Endothelial cell of umbilical vein (primary cell): ENCODE measurements around the gene SLC25A29. TPM values are rescaled to one million over a fixed set of nuclear protein-coding genes. Genes with fewer than 3 reads are reported as not detected.

Experiments
- BruUV-seq: library from RNA; stranded (reverse); fragments of 400-500 nt; replicated peaks from 2 replicates; lab custom pipeline; 2021; lab: Mats Ljungman, UMichigan
- CTCF ChIA-PET: fragments of 300-600, 350-600 bp; sonication (Branson Sonifier 250); formaldehyde crosslinking; loops from one replicate; lab custom pipeline; 2021; ENCODE audit warnings: antibody characterized with exemption, inconsistent platforms; lab: Charles Lee
- POLR2A ChIA-PET: fragments of 300-600, 350-600 bp; sonication (Branson Sonifier 250); formaldehyde crosslinking; loops from one replicate; lab custom pipeline; 2021; ENCODE audit warnings: antibody characterized with exemption, inconsistent platforms; lab: Charles Lee
- DNase-seq: peaks from one replicate; pipeline ENCODE4 v3.0.0-alpha.2; 2011; ENCODE audit warnings: low read depth, low spot score
- FAIRE-seq: peaks from 2 replicates; lab custom pipeline; 2011; peaks lifted over from hg19 to GRCh38; lab: Jason Lieb, UNC
- H2AFZ ChIP-seq: 2 replicates; pipeline ENCODE4 v1.6.0; 2012; ENCODE audit warnings: low read depth, low read length, control low read depth, inconsistent platforms
- H3K27ac ChIP-seq: 2 replicates; pipeline ENCODE4 v1.5.1; 2011; ENCODE audit warnings: low read depth, mild to moderate bottlenecking, control low read depth, low read length, moderate library complexity; ENCODE audit not compliant: insufficient read depth
- H3K27me3 ChIP-seq, 2 experiments: 2 replicates each; pipeline versions ENCODE4 v1.6.0 to v1.6.1; 2011; ENCODE audit warnings: low read length in 2 of 2, mixed read lengths in 1 of 2; ENCODE audit not compliant: control insufficient read depth in 2 of 2, insufficient read depth in 2 of 2
- H3K36me3 ChIP-seq, 2 experiments: 2 replicates in 1 of 2; 3 replicates in 1 of 2; pipeline ENCODE4 v1.5.1; 2011; ENCODE audit warnings: low read length in 2 of 2, mild to moderate bottlenecking in 1 of 2, moderate library complexity in 1 of 2; ENCODE audit not compliant: control insufficient read depth in 2 of 2, insufficient read depth in 2 of 2; ENCODE audit errors: extremely low read depth in 1 of 2
- H3K4me1 ChIP-seq: 3 replicates; pipeline ENCODE4 v1.5.1; 2011; ENCODE audit warnings: mild to moderate bottlenecking, low read length; ENCODE audit not compliant: control insufficient read depth, insufficient read depth; ENCODE audit errors: extremely low read depth
- H3K4me2 ChIP-seq: 2 replicates; pipeline ENCODE4 v1.6.1; 2011; ENCODE audit warnings: low read length, control low read depth, mixed read lengths; ENCODE audit not compliant: insufficient read depth
- H3K4me3 ChIP-seq, 3 experiments: fragments of 200-600 bp in 1 of 3; sonication (generic), shearing (Covaris generic) in 1 of 3; replicated peaks in 1 of 3; 2 replicates each; pipeline ENCODE4 v1.5.1; 2011 to 2016; ENCODE audit warnings: control low read depth in 3 of 3, low read length in 3 of 3, mild to moderate bottlenecking in 2 of 3, inconsistent platforms in 1 of 3, low read depth in 1 of 3, moderate library complexity in 1 of 3; ENCODE audit not compliant: insufficient read depth in 1 of 3
- H3K79me2 ChIP-seq: 2 replicates; pipeline ENCODE4 v1.6.0; 2012; ENCODE audit warnings: low read length, inconsistent platforms; ENCODE audit not compliant: control insufficient read depth, insufficient read depth
- H3K9ac ChIP-seq: replicated peaks from 2 replicates; pipeline ENCODE3; 2011; ENCODE audit warnings: low read length, control low read depth; ENCODE audit not compliant: insufficient read depth; ENCODE audit errors: extremely low read depth
- H3K9me1 ChIP-seq: replicated peaks from 3 replicates; pipeline ENCODE4 v1.6.0; 2011; ENCODE audit warnings: mild to moderate bottlenecking, low read length; ENCODE audit not compliant: control insufficient read depth, insufficient read depth; ENCODE audit errors: extremely low read depth
- H3K9me3 ChIP-seq: replicated peaks from 2 replicates; pipeline ENCODE4 v1.5.1; 2012; ENCODE audit warnings: low read length, inconsistent platforms; ENCODE audit not compliant: control insufficient read depth, insufficient read depth
- H4K20me1 ChIP-seq: replicated peaks from 2 replicates; pipeline ENCODE3; 2011; ENCODE audit warnings: mild to moderate bottlenecking, low read length; ENCODE audit not compliant: control insufficient read depth, insufficient read depth; ENCODE audit errors: extremely low read depth
- CTCF ChIP-seq, 2 donors: IDR thresholded peaks; 1 replicate in 1 of 2; 2 replicates in 1 of 2; pipeline ENCODE4 v1.5.1; 2011; ENCODE audit warnings: low read length in 2 of 2, mild to moderate bottlenecking in 2 of 2, moderate library complexity in 2 of 2, control low read depth in 1 of 2, inconsistent platforms in 1 of 2, low read depth in 1 of 2; ENCODE audit not compliant: insufficient read depth in 1 of 2; ENCODE audit errors: extremely low read depth in 1 of 2
- EZH2 ChIP-seq: IDR thresholded peaks from 2 replicates; pipeline ENCODE4 v1.6.1; 2012; ENCODE audit warnings: borderline replicate concordance, low read depth, mild to moderate bottlenecking, moderate library complexity, low read length, inconsistent platforms; ENCODE audit not compliant: severe bottlenecking
- FOS ChIP-seq: IDR thresholded peaks from 2 replicates; pipeline ENCODE4 v1.6.1; 2011; ENCODE audit warnings: mild to moderate bottlenecking, low read length, moderate library complexity, borderline replicate concordance; ENCODE audit not compliant: insufficient read depth
- GATA2 ChIP-seq: IDR thresholded peaks from 2 replicates; pipeline ENCODE4 v1.7.0; 2011; ENCODE audit warnings: low read depth, mild to moderate bottlenecking, moderate library complexity, mixed read lengths, low read length; ENCODE audit not compliant: insufficient read length, insufficient read depth
- MYC ChIP-seq: IDR thresholded peaks from one replicate; pipeline ENCODE4 v1.6.1; 2011; ENCODE audit warnings: mild to moderate bottlenecking, low read depth, low read length
- POLR2AphosphoS5 ChIP-seq: IDR thresholded peaks from 2 replicates; pipeline ENCODE4 v1.6.1; 2012; ENCODE audit warnings: low read depth, mild to moderate bottlenecking, control low read depth, low read length, moderate library complexity; ENCODE audit not compliant: insufficient read depth
- dilution Hi-C: fragments of 300-500 bp; cut with MboI; formaldehyde crosslinking; loops from one replicate; pipeline ENCODE4 v1.15.0; 2019; ENCODE audit warnings: low sequenced_read_pairs; ENCODE audit not compliant: extremely low pct_ligation_motif_present
- intact Hi-C: fragments of 100-400 bp; cut with micrococcal nuclease; formaldehyde crosslinking; loops from one replicate; pipeline ENCODE4 v1.10.0; 2022
- polyA plus RNA-seq, 4 experiments: library from polyadenylated mRNA; depleted of rRNA in 3 of 4; stranded (reverse) in 3 of 4; unstranded in 1 of 4; fragments of >200 nt; gene quantifications; 2 replicates each; pipeline versions ENCODE4 v1.2.1 to v1.2.3, GENCODE V29; 2011 to 2012; ENCODE audit warnings: missing spikeins in 1 of 4
- total RNA-seq: library from RNA; stranded (reverse); gene quantifications from 2 replicates; pipeline ENCODE4 v1.2.3, GENCODE V29; 2021

The SLC25A29 gene
- total and polyA plus RNA-seq, 2 donors (not counting 3 experiments of a cell fraction or from before 2014, with no cell fraction given) = 132 to 154 TPM

DNA sequence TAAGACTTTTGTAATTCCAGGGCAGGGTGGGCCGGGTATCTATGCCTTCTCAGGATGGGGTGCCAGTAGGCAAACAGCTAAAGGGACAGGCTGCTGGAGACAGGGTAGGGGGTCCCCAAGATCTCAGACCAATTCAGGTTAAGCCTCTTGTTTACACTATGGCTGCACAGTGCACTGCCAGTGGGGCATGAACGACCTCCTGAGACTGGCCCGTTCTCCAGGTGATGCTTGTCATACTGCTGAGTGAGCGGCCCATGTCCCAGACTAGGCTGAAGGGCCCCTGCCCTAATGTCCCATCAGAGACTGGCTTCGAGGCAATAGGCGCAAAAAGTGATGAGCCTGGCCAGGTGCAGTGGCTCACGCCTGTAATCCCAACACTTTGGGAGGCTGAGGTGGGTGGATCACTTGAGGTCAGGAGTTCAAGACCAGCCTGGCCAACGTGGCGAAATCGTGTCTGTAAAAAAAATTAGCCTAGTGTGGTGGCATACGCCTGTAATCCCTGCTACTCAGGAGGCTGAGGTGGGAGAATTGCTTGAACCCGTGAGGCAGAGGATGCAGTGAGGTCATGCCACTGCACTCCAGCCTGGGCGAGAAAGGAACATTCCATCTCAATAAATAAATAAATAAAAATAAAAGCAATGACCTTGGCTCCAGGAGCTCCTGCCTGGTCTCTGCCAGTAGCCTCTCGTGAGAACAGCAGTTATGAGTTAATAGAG lies 12.6 kb downstream of the SLC25A29 start:
- H3K36me3 ChIP-seq = peaks cover 0 to 51% of the 10 kb centered on the region in 2 experiments
- no TSS peak for BruUV-seq
- no peaks in the 10 kb centered on the region for H3K4me1 ChIP-seq

More for the DNA sequence above, 12.6 kb downstream of the SLC25A29 start:
- Histone ChIP-seq H3K9ac (no peak overlapping the region), H3K9me1 (no peaks in the 10 kb centered on the region), H3K4me3 (no peak overlapping the region), H3K27me3 (no peaks in the 10 kb centered on the region), H3K79me2 (no peaks in the 10 kb centered on the region), H4K20me1 (no peaks in the 10 kb centered on the region), H2AFZ (no peak overlapping the region), H3K9me3 (no peaks in the 10 kb centered on the region), H3K4me2 (no peak overlapping the region), H3K27ac (no peak overlapping the region)
- no peak for FAIRE-seq
- intact Hi-C loops = no loop called here
- TF ChIP-seq MYC = no peak
- TF ChIP-seq EZH2 = no peak
- TF ChIP-seq CTCF (IDR thresholded peaks at IDR 0.05; ENCODE audit: extremely low read depth in 1 of 2, insufficient read depth in 1 of 2, low read depth in 1 of 2, low read length in 2 of 2) = no peak
- TF ChIP-seq FOS = no peak
- TF ChIP-seq GATA2 = no peak
- TF ChIP-seq POLR2AphosphoS5 = no peak
- POLR2A ChIA-PET = no interaction called here
- dilution Hi-C loops = no loop called here
- DNase-seq = no peak
- CTCF ChIA-PET = interaction anchor here (1.5 to 5.5 kb wide), 3 partner anchors 9 to 84 kb away, joined by 4 to 28 read pairs (median 6); no protein-coding TSS in a partner anchor
